Trophoblast cell (in vitro differentiated cells and primary cell): Measurements from ENCODE around the gene DLEC1.

Source experiments
- DNase-seq, 2 donors: peaks; one replicate each; pipeline ENCODE4 v3.0.0-alpha.2; 2016
- H2AFZ ChIP-seq: 2 replicates; pipeline ENCODE4 v1.6.1; 2013; ENCODE audit warnings: low read length, moderate library complexity, mild to moderate bottlenecking; ENCODE audit not compliant: insufficient read depth, poor library complexity
- H2AK5ac ChIP-seq: 2 replicates; pipeline ENCODE4 v1.6.1; 2013; ENCODE audit warnings: mild to moderate bottlenecking, low read length
- H2BK120ac ChIP-seq: 2 replicates; pipeline ENCODE4 v1.6.1; 2013; ENCODE audit warnings: low read length, mild to moderate bottlenecking, moderate library complexity; ENCODE audit not compliant: insufficient read depth, poor library complexity
- H2BK12ac ChIP-seq: 2 replicates; pipeline ENCODE4 v1.6.1; 2013; ENCODE audit warnings: mild to moderate bottlenecking, low read length, moderate library complexity
- H2BK5ac ChIP-seq: 2 replicates; pipeline ENCODE4 v1.6.1; 2013; ENCODE audit warnings: low read length, low read depth, moderate library complexity, mild to moderate bottlenecking; ENCODE audit not compliant: poor library complexity
- H3K14ac ChIP-seq: 2 replicates; pipeline ENCODE4 v1.6.1; 2013; ENCODE audit warnings: mild to moderate bottlenecking, low read length
- H3K18ac ChIP-seq: 2 replicates; pipeline ENCODE4 v1.6.1; 2013; ENCODE audit warnings: mild to moderate bottlenecking, low read length
- H3K23ac ChIP-seq: 2 replicates; pipeline ENCODE4 v1.6.1; 2013; ENCODE audit warnings: low read length
- H3K27ac ChIP-seq: 2 replicates; pipeline ENCODE4 v1.5.1; 2013; ENCODE audit warnings: low read depth, mild to moderate bottlenecking, inconsistent platforms, low read length, moderate library complexity
- H3K27me3 ChIP-seq: 2 replicates; pipeline ENCODE4 v1.6.1; 2013; ENCODE audit warnings: inconsistent platforms, mild to moderate bottlenecking, low read length, moderate library complexity; ENCODE audit not compliant: insufficient read depth
- H3K36me3 ChIP-seq, 2 experiments: 1 replicate in 1 of 2; 2 replicates in 1 of 2; pipeline ENCODE4 v1.6.1; 2013; ENCODE audit warnings: low read length in 2 of 2, mild to moderate bottlenecking in 2 of 2, moderate library complexity in 1 of 2; ENCODE audit not compliant: insufficient read depth in 2 of 2, control insufficient read depth in 1 of 2
- H3K4ac ChIP-seq: 2 replicates; pipeline ENCODE4 v1.6.1; 2013; ENCODE audit warnings: low read depth, mild to moderate bottlenecking, low read length, moderate library complexity
- H3K4me1 ChIP-seq, 2 experiments: 1 replicate in 1 of 2; 2 replicates in 1 of 2; pipeline ENCODE4 v1.6.1; 2013; ENCODE audit warnings: low read length in 2 of 2, mild to moderate bottlenecking in 2 of 2, moderate library complexity in 1 of 2; ENCODE audit not compliant: insufficient read depth in 2 of 2, control insufficient read depth in 1 of 2
- H3K4me2 ChIP-seq: 2 replicates; pipeline ENCODE4 v1.6.1; 2013; ENCODE audit warnings: inconsistent platforms, mild to moderate bottlenecking, low read length, moderate library complexity
- H3K4me3 ChIP-seq: 2 replicates; pipeline ENCODE4 v1.5.1; 2013; ENCODE audit warnings: mild to moderate bottlenecking, low read depth, low read length, inconsistent platforms
- H3K79me1 ChIP-seq: one replicate; pipeline ENCODE4 v1.6.1; 2013; ENCODE audit warnings: low read length
- H3K79me2 ChIP-seq: 2 replicates; pipeline ENCODE4 v1.6.1; 2013; ENCODE audit warnings: low read length, mild to moderate bottlenecking; ENCODE audit not compliant: control insufficient read depth, insufficient read depth, poor library complexity
- H3K9ac ChIP-seq: 2 replicates; pipeline ENCODE4 v1.6.1; 2013; ENCODE audit warnings: mild to moderate bottlenecking, low read length
- H3K9me3 ChIP-seq: 2 replicates; pipeline ENCODE4 v1.6.1; 2013; ENCODE audit warnings: low read depth, mild to moderate bottlenecking, control low read depth, inconsistent platforms, low read length; ENCODE audit not compliant: insufficient read depth
- H4K12ac ChIP-seq: 2 replicates; pipeline ENCODE4 v1.6.1; 2013; ENCODE audit warnings: low read depth, mild to moderate bottlenecking, low read length, moderate library complexity
- H4K8ac ChIP-seq: 2 replicates; pipeline ENCODE4 v1.6.1; 2013; ENCODE audit warnings: low read depth, mild to moderate bottlenecking, low read length, moderate library complexity
- H4K91ac ChIP-seq: one replicate; pipeline ENCODE4 v1.6.1; 2013; ENCODE audit warnings: low read depth, mild to moderate bottlenecking, low read length, moderate library complexity
- WGBS: extraction: QIAGEN DNeasy Blood & Tissue Kit; methylation state at CpG from one replicate; pipeline ENCODE4 v1.1.7; 2013; ENCODE audit warnings: missing lambda C conversion rate; ENCODE audit not compliant: insufficient read length, insufficient coverage; ENCODE audit errors: extremely low coverage; 5-methylcytosine and 5-hydroxymethylcytosine counted together

The DLEC1 gene

DNA sequence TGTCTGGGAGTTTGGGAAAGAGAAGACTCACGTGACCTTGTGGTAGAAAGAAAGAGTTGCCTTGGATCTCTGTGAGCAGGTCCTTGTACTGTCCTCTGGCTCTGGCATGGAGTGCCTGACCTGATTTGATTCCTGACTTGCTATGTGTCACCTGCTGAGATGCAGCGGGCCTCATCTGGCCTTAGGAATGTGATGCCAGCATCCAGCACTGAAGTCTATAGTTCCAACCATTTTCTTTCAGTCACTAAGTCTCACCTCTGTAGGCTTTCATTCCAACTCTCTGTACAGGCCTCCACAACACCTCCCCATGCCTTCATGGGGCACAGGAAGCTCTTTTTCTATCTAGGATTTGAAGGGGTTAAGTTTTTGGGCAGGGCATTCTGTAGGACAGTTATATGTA is 114.2 kb downstream of the DLEC1 start:
- no peak overlapping the region for H3K9ac ChIP-seq
- H3K27ac ChIP-seq = no peak overlapping the region
- H2AFZ ChIP-seq = no peak overlapping the region
- H2BK12ac ChIP-seq = peak overlapping the region; percentile 6
- H3K79me1 ChIP-seq = peaks cover 3% of the 10 kb centered on the region
- no peak overlapping the region for H2BK5ac ChIP-seq
- no peaks in the 10 kb centered on the region for H3K79me2 ChIP-seq
- no peak overlapping the region for H3K4me2 ChIP-seq
- H2BK120ac ChIP-seq = peak overlapping the region; percentile 47
- H3K36me3 ChIP-seq = no peaks in the 10 kb centered on the region
- no peaks in the 10 kb centered on the region for H3K9me3 ChIP-seq
- no peak overlapping the region for H2AK5ac ChIP-seq
- no peak overlapping the region for H3K23ac ChIP-seq
- no peak overlapping the region for H3K4me3 ChIP-seq
- no peak overlapping the region for H3K14ac ChIP-seq
- no peak overlapping the region for H4K8ac ChIP-seq
- peak; percentile 45 to 69 for DNase-seq
- peak overlapping the region; percentile 55 for H4K91ac ChIP-seq
- no CpG with 5 or more reads among the region's 2 CpGs for WGBS
- no peaks in the 10 kb centered on the region for H3K27me3 ChIP-seq
- H3K4me1 ChIP-seq = peaks cover 3 to 16% of the 10 kb centered on the region in 2 experiments
- no peak overlapping the region for H3K18ac ChIP-seq
- H3K4ac ChIP-seq = no peak overlapping the region
- H4K12ac ChIP-seq = no peak overlapping the region

DNA sequence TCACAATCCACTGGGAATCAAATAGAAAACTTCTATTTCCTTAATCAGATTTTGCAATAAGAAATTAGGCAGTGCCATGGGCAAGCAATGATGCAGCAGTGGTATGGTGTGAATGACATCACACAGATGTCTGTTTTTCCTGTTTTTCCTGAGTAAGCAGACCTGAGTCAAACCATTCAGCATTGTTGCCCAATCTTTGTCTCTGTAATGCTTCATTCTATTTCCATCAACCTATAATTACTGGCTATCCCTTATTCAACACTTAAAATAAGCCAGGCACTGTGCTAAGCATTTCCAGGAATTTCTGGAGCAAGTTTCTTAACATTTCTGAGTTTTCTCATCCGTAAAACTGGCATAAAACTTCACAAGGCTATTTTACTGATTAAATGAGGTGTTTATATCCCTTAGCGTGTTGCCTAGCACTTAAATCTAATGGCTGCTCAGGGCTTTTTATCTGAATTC is 115.1 kb downstream of the DLEC1 start:
- no peak overlapping the region for H2AFZ ChIP-seq
- H3K36me3 ChIP-seq = no peaks in the 10 kb centered on the region
- H2BK120ac ChIP-seq = no peak overlapping the region
- H4K12ac ChIP-seq = no peak overlapping the region
- H3K23ac ChIP-seq = no peak overlapping the region
- H3K9me3 ChIP-seq = no peaks in the 10 kb centered on the region
- no peaks in the 10 kb centered on the region for H3K79me2 ChIP-seq
- H3K79me1 ChIP-seq = peaks cover 3% of the 10 kb centered on the region
- H4K8ac ChIP-seq = no peak overlapping the region
- peak overlapping the region; percentile 70 for H3K27ac ChIP-seq
- DNase-seq = peak; percentile 87 to 98
- H2BK12ac ChIP-seq = no peak overlapping the region
- H3K4me2 ChIP-seq = peak overlapping the region; percentile 22
- H3K27me3 ChIP-seq = no peaks in the 10 kb centered on the region
- H3K4me3 ChIP-seq = no peak overlapping the region
- H3K4me1 ChIP-seq = peaks cover 3 to 16% of the 10 kb centered on the region in 2 experiments
- H4K91ac ChIP-seq = no peak overlapping the region
- no peak overlapping the region for H3K4ac ChIP-seq
- H2BK5ac ChIP-seq = no peak overlapping the region
- no CpG with 5 or more reads among the region's 2 CpGs for WGBS
- no peak overlapping the region for H2AK5ac ChIP-seq
- no peak overlapping the region for H3K9ac ChIP-seq
- H3K18ac ChIP-seq = no peak overlapping the region
- H3K14ac ChIP-seq = no peak overlapping the region

- H3K14ac ChIP-seq = no peak overlapping the region
- no CpG with 5 or more reads among the region's 2 CpGs for WGBS
- H2BK5ac ChIP-seq = peak overlapping the region; percentile 37
- H3K9ac ChIP-seq = no peak overlapping the region
- no peak overlapping the region for H3K4me3 ChIP-seq
- H3K18ac ChIP-seq = no peak overlapping the region
- no peak overlapping the region for H3K4ac ChIP-seq
- no peak overlapping the region for H4K91ac ChIP-seq
- peak overlapping the region; percentile 74 for H2BK12ac ChIP-seq
- peak; percentile 83 to 89 for DNase-seq
- H3K27me3 ChIP-seq = no peaks in the 10 kb centered on the region
- H3K23ac ChIP-seq = no peak overlapping the region
- H2AK5ac ChIP-seq = no peak overlapping the region
- no peaks in the 10 kb centered on the region for H3K9me3 ChIP-seq
- H2BK120ac ChIP-seq = no peak overlapping the region
- H3K27ac ChIP-seq = peak overlapping the region; percentile 70
- H3K4me2 ChIP-seq = no peak overlapping the region
- no peaks in the 10 kb centered on the region for H3K36me3 ChIP-seq
- H4K12ac ChIP-seq = no peak overlapping the region
- peaks cover 3 to 14% of the 10 kb centered on the region in 2 experiments for H3K4me1 ChIP-seq
- H3K79me1 ChIP-seq = peaks cover 3% of the 10 kb centered on the region
- no peaks in the 10 kb centered on the region for H3K79me2 ChIP-seq
- H4K8ac ChIP-seq = no peak overlapping the region
- H2AFZ ChIP-seq = no peak overlapping the region
These were observed 115.7 kb downstream of the DLEC1 start for GRCh38 chr3:38154625-38155255.

GRCh38 chr3:38155825-38156224 is 116.8 kb downstream of the DLEC1 start:
- Histone ChIP-seq H2BK5ac (no peak overlapping the region), H3K79me1 (peaks cover 3% of the 10 kb centered on the region), H3K4ac (no peak overlapping the region), H4K91ac (peak overlapping the region; percentile 43), H2BK12ac (no peak overlapping the region), H3K4me2 (no peak overlapping the region), H4K8ac (no peak overlapping the region), H3K4me1 (peaks cover 3 to 11% of the 10 kb centered on the region in 2 experiments), H3K23ac (no peak overlapping the region), H3K36me3 (no peaks in the 10 kb centered on the region), H3K18ac (no peak overlapping the region), H2AFZ (no peak overlapping the region), H2BK120ac (no peak overlapping the region), H3K27me3 (no peaks in the 10 kb centered on the region), H3K27ac (no peak overlapping the region), H2AK5ac (no peak overlapping the region), H4K12ac (no peak overlapping the region), H3K14ac (no peak overlapping the region), H3K4me3 (no peak overlapping the region), H3K9me3 (no peaks in the 10 kb centered on the region), H3K9ac (no peak overlapping the region), H3K79me2 (no peaks in the 10 kb centered on the region)
- DNase-seq = no peak
- no CpG with 5 or more reads among the region's 2 CpGs for WGBS
